GM18909 (cell line): Measurements from ENCODE around the gene MAN2B1.
A peak's percentile ranks its signal among the peaks of the same experiment; 100 is the strongest.
"Not testable (repeated sequence)": the region's sequence is repeated elsewhere in the genome, so short reads cannot be mapped to it uniquely, and the experiment has no call there.

Experiments used
- ATAC-seq: cut with Tn5 transposase; IDR thresholded peaks from one replicate; pipeline ENCODE4 v1.9.1; 2021; ENCODE audit warnings: mild to moderate bottlenecking; ENCODE audit not compliant: unreplicated experiment, poor library complexity

The MAN2B1 gene

GRCh38 chr19:12664406-12665280 is 1.9 kb downstream of the MAN2B1 start:
- ATAC-seq: no peak

- no peak for ATAC-seq
Measured at GRCh38 chr19:12660980-12661379, 5.6 kb downstream of the MAN2B1 start.

- no peak for ATAC-seq
Measured at GRCh38 chr19:12657966-12658365, 8.6 kb downstream of the MAN2B1 start.

GRCh38 chr19:12656899-12657571 is 9.5 kb downstream of the MAN2B1 start:
- ATAC-seq: no peak

- no peak for ATAC-seq
Measured at GRCh38 chr19:12655546-12655945, 11.0 kb downstream of the MAN2B1 start.

- ATAC-seq: no peak
Measured at GRCh38 chr19:12652219-12652618, 14.3 kb downstream of the MAN2B1 start.

- no peak for ATAC-seq
Measured at GRCh38 chr19:12649941-12650340, 16.6 kb downstream of the MAN2B1 start.

- ATAC-seq: no peak
Measured at GRCh38 chr19:12648088-12648487, 18.5 kb downstream of the MAN2B1 start.

- ATAC-seq: no peak
Measured at GRCh38 chr19:12647490-12648071, 19.0 kb downstream of the MAN2B1 start.

GRCh38 chr19:12647047-12647446 is 19.5 kb downstream of the MAN2B1 start:
- ATAC-seq: no peak

- no peak for ATAC-seq
Measured at GRCh38 chr19:12646551-12646950, 20.0 kb downstream of the MAN2B1 start.

- ATAC-seq: not testable (repeated sequence)
Measured at GRCh38 chr19:12643716-12644115, 22.8 kb downstream of the MAN2B1 start.

- no peak for ATAC-seq
Measured at GRCh38 chr19:12642506-12642905, 24.0 kb downstream of the MAN2B1 start.

GRCh38 chr19:12641456-12641855 is 25.1 kb downstream of the MAN2B1 start:
- no peak for ATAC-seq

- peak; percentile 50 for ATAC-seq
Measured at GRCh38 chr19:12639901-12640613, 26.5 kb downstream of the MAN2B1 start.

- no peak for ATAC-seq
Measured at GRCh38 chr19:12638611-12639182, 27.8 kb downstream of the MAN2B1 start.

GRCh38 chr19:12636631-12637030 is 29.9 kb downstream of the MAN2B1 start:
- no peak for ATAC-seq

- ATAC-seq: no peak
Measured at GRCh38 chr19:12629215-12629614, 37.3 kb downstream of the MAN2B1 start.

GRCh38 chr19:12628040-12629022 is 38.2 kb downstream of the MAN2B1 start:
- no peak for ATAC-seq
